ENCODE measurements around the gene ZCCHC3.

DNA sequence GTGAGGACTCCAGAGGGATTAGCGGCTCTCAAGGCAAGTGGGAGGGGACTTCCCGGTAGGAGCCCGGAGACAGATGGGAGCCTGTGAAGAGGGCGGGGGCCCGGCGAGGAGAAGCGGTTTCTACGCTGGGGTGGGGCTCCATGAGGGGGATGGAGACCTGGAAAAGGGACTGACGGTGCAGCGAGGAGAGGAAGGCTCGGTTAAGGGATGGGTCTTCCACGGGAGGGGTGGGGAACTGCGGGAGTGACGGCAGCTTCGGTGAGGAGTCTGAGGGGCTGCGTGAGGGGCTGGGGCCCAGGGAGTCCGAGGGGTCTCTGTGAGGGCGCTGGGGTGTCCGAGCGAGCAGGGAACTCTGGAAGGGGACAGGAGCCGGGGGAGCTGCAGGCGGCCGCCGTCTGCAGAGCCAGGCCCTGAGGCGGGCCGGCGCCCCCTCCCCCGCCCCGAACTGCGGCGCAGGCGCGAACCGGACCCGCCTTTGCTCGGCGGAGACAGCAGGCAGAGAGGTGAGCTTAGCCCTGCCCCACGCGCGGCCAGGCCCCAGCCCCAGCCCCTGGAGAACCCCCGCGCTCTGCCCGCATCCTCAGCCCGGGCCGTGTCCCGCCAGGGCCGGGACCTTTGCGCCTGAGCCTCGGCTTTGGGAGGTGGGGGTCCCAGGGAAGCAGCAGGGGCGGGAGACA lies 49.4 kb downstream of the ZCCHC3 start, which contains the start of gene NRSN2:
- TF ChIP-seq POLR2AphosphoS5 (IDR thresholded peaks at IDR 0.05; ENCODE audit: low read depth), result no peak; the same call in none of the 2 replicates
- TF ChIP-seq, protein P1, sequence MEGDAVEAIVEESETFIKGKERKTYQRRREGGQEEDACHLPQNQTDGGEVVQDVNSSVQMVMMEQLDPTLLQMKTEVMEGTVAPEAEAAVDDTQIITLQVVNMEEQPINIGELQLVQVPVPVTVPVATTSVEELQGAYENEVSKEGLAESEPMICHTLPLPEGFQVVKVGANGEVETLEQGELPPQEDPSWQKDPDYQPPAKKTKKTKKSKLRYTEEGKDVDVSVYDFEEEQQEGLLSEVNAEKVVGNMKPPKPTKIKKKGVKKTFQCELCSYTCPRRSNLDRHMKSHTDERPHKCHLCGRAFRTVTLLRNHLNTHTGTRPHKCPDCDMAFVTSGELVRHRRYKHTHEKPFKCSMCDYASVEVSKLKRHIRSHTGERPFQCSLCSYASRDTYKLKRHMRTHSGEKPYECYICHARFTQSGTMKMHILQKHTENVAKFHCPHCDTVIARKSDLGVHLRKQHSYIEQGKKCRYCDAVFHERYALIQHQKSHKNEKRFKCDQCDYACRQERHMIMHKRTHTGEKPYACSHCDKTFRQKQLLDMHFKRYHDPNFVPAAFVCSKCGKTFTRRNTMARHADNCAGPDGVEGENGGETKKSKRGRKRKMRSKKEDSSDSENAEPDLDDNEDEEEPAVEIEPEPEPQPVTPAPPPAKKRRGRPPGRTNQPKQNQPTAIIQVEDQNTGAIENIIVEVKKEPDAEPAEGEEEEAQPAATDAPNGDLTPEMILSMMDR (conservative IDR thresholded peaks at IDR 0.05; ENCODE audit: low read depth in 2 of 2), result no peak
- TF ChIP-seq EZH2phosphoT487 (IDR thresholded peaks at IDR 0.05; ENCODE audit: unreplicated experiment), result no peak
- no peak for TF ChIP-seq ZNF331 (CRISPR knock-in tag; IDR thresholded peaks at IDR 0.05; ENCODE audit: low read depth)
- no peak for TF ChIP-seq JUNB (IDR thresholded peaks at IDR 0.05; ENCODE audit: unreplicated experiment)
- TF ChIP-seq CREB1 (CRISPR knock-in tag; IDR thresholded peaks at IDR 0.05; ENCODE audit: low read depth), result no peak
- TF ChIP-seq, protein P2, sequence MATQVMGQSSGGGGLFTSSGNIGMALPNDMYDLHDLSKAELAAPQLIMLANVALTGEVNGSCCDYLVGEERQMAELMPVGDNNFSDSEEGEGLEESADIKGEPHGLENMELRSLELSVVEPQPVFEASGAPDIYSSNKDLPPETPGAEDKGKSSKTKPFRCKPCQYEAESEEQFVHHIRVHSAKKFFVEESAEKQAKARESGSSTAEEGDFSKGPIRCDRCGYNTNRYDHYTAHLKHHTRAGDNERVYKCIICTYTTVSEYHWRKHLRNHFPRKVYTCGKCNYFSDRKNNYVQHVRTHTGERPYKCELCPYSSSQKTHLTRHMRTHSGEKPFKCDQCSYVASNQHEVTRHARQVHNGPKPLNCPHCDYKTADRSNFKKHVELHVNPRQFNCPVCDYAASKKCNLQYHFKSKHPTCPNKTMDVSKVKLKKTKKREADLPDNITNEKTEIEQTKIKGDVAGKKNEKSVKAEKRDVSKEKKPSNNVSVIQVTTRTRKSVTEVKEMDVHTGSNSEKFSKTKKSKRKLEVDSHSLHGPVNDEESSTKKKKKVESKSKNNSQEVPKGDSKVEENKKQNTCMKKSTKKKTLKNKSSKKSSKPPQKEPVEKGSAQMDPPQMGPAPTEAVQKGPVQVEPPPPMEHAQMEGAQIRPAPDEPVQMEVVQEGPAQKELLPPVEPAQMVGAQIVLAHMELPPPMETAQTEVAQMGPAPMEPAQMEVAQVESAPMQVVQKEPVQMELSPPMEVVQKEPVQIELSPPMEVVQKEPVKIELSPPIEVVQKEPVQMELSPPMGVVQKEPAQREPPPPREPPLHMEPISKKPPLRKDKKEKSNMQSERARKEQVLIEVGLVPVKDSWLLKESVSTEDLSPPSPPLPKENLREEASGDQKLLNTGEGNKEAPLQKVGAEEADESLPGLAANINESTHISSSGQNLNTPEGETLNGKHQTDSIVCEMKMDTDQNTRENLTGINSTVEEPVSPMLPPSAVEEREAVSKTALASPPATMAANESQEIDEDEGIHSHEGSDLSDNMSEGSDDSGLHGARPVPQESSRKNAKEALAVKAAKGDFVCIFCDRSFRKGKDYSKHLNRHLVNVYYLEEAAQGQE (IDR thresholded peaks at IDR 0.05; ENCODE audit: unreplicated experiment), result no peak
- no peak for TF ChIP-seq EZH2 (IDR thresholded peaks at IDR 0.05; ENCODE audit: low read depth, unreplicated experiment)
- no peak for TF ChIP-seq NANOG (IDR thresholded peaks at IDR 0.05; ENCODE audit: borderline replicate concordance)

All from GM23338 (cell line).